OCI-LY1 (cell line): Measurements from ENCODE around the gene PCK2.

Source experiments
- EZH2 ChIP-seq: fragments of 200-600 bp; sonication (generic), shearing (Covaris generic); IDR thresholded peaks from 2 replicates; pipeline ENCODE4 v1.8.0; 2017; ENCODE audit warnings: borderline replicate concordance, mixed run types, mild to moderate bottlenecking, antibody characterized with exemption, low read length, moderate library complexity, mixed read lengths
- TF ChIP-seq, protein P1 (sequence below): fragments of 200-600 bp; sonication (generic), shearing (Covaris generic); IDR thresholded peaks from 2 replicates; pipeline ENCODE4 v1.5.1; 2017; ENCODE audit warnings: mild to moderate bottlenecking, antibody characterized with exemption, low read length, moderate library complexity, mixed read lengths

DNA sequence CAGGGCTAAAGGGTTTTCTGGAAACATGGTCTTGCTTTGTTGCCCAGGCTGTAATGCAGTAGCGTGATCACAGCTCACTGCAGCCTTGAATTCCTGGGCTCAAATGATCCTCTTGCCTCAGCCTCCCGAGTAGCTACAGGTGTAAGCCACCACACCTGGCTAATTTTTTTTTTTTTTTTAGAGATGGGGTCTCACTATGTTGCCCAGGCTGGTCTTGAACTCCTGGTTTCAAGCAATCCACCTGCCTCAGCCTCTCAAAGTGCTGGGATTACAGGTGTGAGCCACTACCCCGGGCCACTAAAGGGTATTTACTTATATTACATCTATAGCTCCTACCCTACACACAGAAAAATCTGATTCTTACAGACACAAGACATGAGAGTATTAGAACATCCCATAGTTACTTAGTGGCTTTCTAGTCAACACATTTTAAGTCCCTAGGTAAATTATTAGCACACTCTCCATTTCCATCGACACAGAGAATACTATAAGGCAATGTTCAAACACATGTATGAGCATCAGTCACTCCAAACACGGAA lies 14.3 kb downstream of the PCK2 start:
- TF ChIP-seq, protein P1, sequence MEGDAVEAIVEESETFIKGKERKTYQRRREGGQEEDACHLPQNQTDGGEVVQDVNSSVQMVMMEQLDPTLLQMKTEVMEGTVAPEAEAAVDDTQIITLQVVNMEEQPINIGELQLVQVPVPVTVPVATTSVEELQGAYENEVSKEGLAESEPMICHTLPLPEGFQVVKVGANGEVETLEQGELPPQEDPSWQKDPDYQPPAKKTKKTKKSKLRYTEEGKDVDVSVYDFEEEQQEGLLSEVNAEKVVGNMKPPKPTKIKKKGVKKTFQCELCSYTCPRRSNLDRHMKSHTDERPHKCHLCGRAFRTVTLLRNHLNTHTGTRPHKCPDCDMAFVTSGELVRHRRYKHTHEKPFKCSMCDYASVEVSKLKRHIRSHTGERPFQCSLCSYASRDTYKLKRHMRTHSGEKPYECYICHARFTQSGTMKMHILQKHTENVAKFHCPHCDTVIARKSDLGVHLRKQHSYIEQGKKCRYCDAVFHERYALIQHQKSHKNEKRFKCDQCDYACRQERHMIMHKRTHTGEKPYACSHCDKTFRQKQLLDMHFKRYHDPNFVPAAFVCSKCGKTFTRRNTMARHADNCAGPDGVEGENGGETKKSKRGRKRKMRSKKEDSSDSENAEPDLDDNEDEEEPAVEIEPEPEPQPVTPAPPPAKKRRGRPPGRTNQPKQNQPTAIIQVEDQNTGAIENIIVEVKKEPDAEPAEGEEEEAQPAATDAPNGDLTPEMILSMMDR: no peak
- TF ChIP-seq EZH2: no peak
